ENCODE measurements around the gene MYO18B.
"Not testable (repeated sequence)": the region's sequence is repeated elsewhere in the genome, so short reads cannot be mapped to it uniquely, and the experiment has no call there.

MYO18B gene

GRCh38 chr22:25741692-25742626 lies at the start of gene MYO18B:
Gene MYO18B, plus strand, starts transcription at chr22:25742188. Its CDS starts 18,905 bp downstream, at chr22:25761093.
- no peak for DNase-seq (ENCODE audit: low read depth in 2 of 2)

- DNase-seq (ENCODE audit: low read depth in 2 of 2) = no peak
Observed at GRCh38 chr22:25692397-25693267, 49.4 kb upstream of the MYO18B start.

- DNase-seq (ENCODE audit: low read depth in 2 of 2) = no peak
Observed at GRCh38 chr22:25693268-25693565, 48.8 kb upstream of the MYO18B start.

GRCh38 chr22:25694196-25694907 lies 47.6 kb upstream of the MYO18B start:
- no peak for DNase-seq (ENCODE audit: low read depth in 2 of 2)

- DNase-seq (ENCODE audit: low read depth in 2 of 2) = no peak
Observed at GRCh38 chr22:25695146-25695545, 46.8 kb upstream of the MYO18B start.

GRCh38 chr22:25696763-25697162 lies 45.2 kb upstream of the MYO18B start:
- DNase-seq (ENCODE audit: low read depth in 2 of 2) = no peak

GRCh38 chr22:25697181-25697664 lies 44.8 kb upstream of the MYO18B start:
- no peak for DNase-seq (ENCODE audit: low read depth in 2 of 2)

GRCh38 chr22:25697978-25698377 lies 44.0 kb upstream of the MYO18B start:
- no peak for DNase-seq (ENCODE audit: low read depth in 2 of 2)

- DNase-seq (ENCODE audit: low read depth in 2 of 2) = no peak
Observed at GRCh38 chr22:25698461-25698860, 43.5 kb upstream of the MYO18B start.

- DNase-seq (ENCODE audit: low read depth in 2 of 2) = no peak
Observed at GRCh38 chr22:25698978-25699377, 43.0 kb upstream of the MYO18B start.

GRCh38 chr22:25701056-25701780 lies 40.8 kb upstream of the MYO18B start:
- DNase-seq (ENCODE audit: low read depth in 2 of 2) = no peak

- no peak for DNase-seq (ENCODE audit: low read depth in 2 of 2)
Observed at GRCh38 chr22:25702040-25702439, 39.9 kb upstream of the MYO18B start.

GRCh38 chr22:25702571-25703167 lies 39.3 kb upstream of the MYO18B start:
- no peak for DNase-seq (ENCODE audit: low read depth in 2 of 2)

- no peak for DNase-seq (ENCODE audit: low read depth in 2 of 2)
Observed at GRCh38 chr22:25704701-25705100, 37.3 kb upstream of the MYO18B start.

- no peak for DNase-seq (ENCODE audit: low read depth in 2 of 2)
Observed at GRCh38 chr22:25706197-25706596, 35.8 kb upstream of the MYO18B start.

GRCh38 chr22:25708430-25708829 lies 33.6 kb upstream of the MYO18B start:
- DNase-seq (ENCODE audit: low read depth in 2 of 2) = not testable (repeated sequence)

- DNase-seq (ENCODE audit: low read depth in 2 of 2) = peak in 1 of 2 experiments; percentile 11
Observed at GRCh38 chr22:25709758-25710157, 32.2 kb upstream of the MYO18B start.

GRCh38 chr22:25710501-25710900 lies 31.5 kb upstream of the MYO18B start:
- no peak for DNase-seq (ENCODE audit: low read depth in 2 of 2)

- DNase-seq (ENCODE audit: low read depth in 2 of 2) = no peak
Observed at GRCh38 chr22:25711491-25711890, 30.5 kb upstream of the MYO18B start.

- DNase-seq (ENCODE audit: low read depth in 2 of 2) = no peak
Observed at GRCh38 chr22:25712661-25713400, 29.2 kb upstream of the MYO18B start.
